K562 (cell line): ENCODE data around the gene OR10G8. TPM values are rescaled to one million over a fixed set of nuclear protein-coding genes. Genes with fewer than 3 reads are reported as not detected.

Experiments used
- BCL6 ChIP-seq: fragments of 250-450 bp; sonication (Bioruptor Pico); IDR thresholded peaks from 2 replicates; pipeline ENCODE4 v1.4.0; 2020
- CBFA2T3 ChIP-seq: fragments of 450-650 bp; IDR thresholded peaks from 2 replicates; pipeline ENCODE4 v1.6.1; 2017
- GTF2A2 ChIP-seq: IDR thresholded peaks from 2 replicates; pipeline ENCODE4 v1.6.1; 2016; ENCODE audit warnings: mild to moderate bottlenecking, missing genetic modification characterization, missing compliant biosample characterization
- MEF2D ChIP-seq: conservative IDR thresholded peaks from 2 replicates; pipeline ENCODE4 v1.6.1; 2016; ENCODE audit warnings: low read depth, missing genetic modification characterization, missing compliant biosample characterization
- MEIS2 ChIP-seq: fragments of 450-650 bp; IDR thresholded peaks from 2 replicates; pipeline ENCODE4 v1.6.1; 2014; ENCODE audit warnings: mild to moderate bottlenecking; ENCODE audit not compliant: partially characterized antibody
- NFIC ChIP-seq: fragments of 450-650 bp; IDR thresholded peaks from 2 replicates; pipeline ENCODE4 v1.6.1; 2017; ENCODE audit warnings: mild to moderate bottlenecking, inconsistent platforms
- NR2F6 ChIP-seq: fragments of 450-650 bp; formaldehyde crosslinking; IDR thresholded peaks from 2 replicates; pipeline ENCODE4 v1.4.0; 2020; ENCODE audit warnings: mild to moderate bottlenecking
- POLR2A ChIP-seq: fragments of 450-650 bp; conservative IDR thresholded peaks from 2 replicates; pipeline ENCODE4 v1.6.1; 2016
- POLR3A ChIP-seq: IDR thresholded peaks from 2 replicates; pipeline ENCODE4 v1.6.1; 2011; ENCODE audit warnings: borderline replicate concordance, mild to moderate bottlenecking, moderate library complexity; ENCODE audit not compliant: insufficient read length, insufficient read depth; ENCODE audit errors: extremely low read depth
- RFX7 ChIP-seq: fragments of 250-450 bp; sonication (Bioruptor Pico); IDR thresholded peaks from 2 replicates; pipeline ENCODE4 v1.5.1; 2021; ENCODE audit warnings: mild to moderate bottlenecking
- RHOXF2B ChIP-seq: fragments of 250-450 bp; sonication (Bioruptor Pico); conservative IDR thresholded peaks from 2 replicates; pipeline ENCODE4 v1.5.1; 2021
- RNF219 ChIP-seq: fragments of 250-450 bp; sonication (Bioruptor Pico); IDR thresholded peaks from 2 replicates; pipeline ENCODE4 v1.5.0; 2022; ENCODE audit warnings: mild to moderate bottlenecking
- ZNF253 ChIP-seq: fragments of 250-450 bp; sonication (Bioruptor Pico); conservative IDR thresholded peaks from 2 replicates; pipeline ENCODE4 v1.6.1; 2021; ENCODE audit warnings: mild to moderate bottlenecking
- ZNF696 ChIP-seq: fragments of 250-450 bp; sonication (Bioruptor Pico); conservative IDR thresholded peaks from 2 replicates; pipeline ENCODE4 v1.4.0; 2020; ENCODE audit warnings: mild to moderate bottlenecking, moderate library complexity
- polyA plus RNA-seq, 8 experiments: library from polyadenylated mRNA; depleted of rRNA in 4 of 8; stranded (reverse) in 5 of 8; unstranded in 3 of 8; fragments of >200 nt; fragmentation: Nextera tagmentation in 2 of 8; fragmentation: Illumina TruSeq in 1 of 8; extraction: Ambion mirVana in 2 of 8; extraction: Trizol in 1 of 8; gene quantifications; 2 replicates each; pipeline versions ENCODE4 v1.2.1 to v1.2.3, GENCODE V29; 2011 to 2014; ENCODE audit warnings: inconsistent platforms in 1 of 8, missing spikeins in 1 of 8
- total RNA-seq, 7 experiments: library from RNA; depleted of rRNA in 6 of 7; stranded (reverse); fragments of >200 nt in 6 of 7; fragmentation: Illumina TruSeq in 2 of 7; extraction: Trizol in 2 of 7; gene quantifications; 2 replicates each; pipeline versions ENCODE4 v1.2.1 to v1.2.3, GENCODE V29; 2011 to 2021; ENCODE audit warnings: low replicate concordance in 1 of 7
- TF ChIP-seq, protein P1 (sequence below), 2 experiments: fragments of 450-650 bp in 1 of 2; sonication (generic) in 1 of 2; formaldehyde crosslinking in 1 of 2; IDR thresholded peaks; 2 replicates each; pipeline versions ENCODE4 v1.7.1 to v1.9.0; 2016 to 2022; ENCODE audit warnings: inconsistent platforms in 1 of 2, mild to moderate bottlenecking in 1 of 2, missing genetic modification reagents in 1 of 2
- TF ChIP-seq, protein P2 (sequence below): fragments of 250-450 bp; sonication (Bioruptor Pico); IDR thresholded peaks from 2 replicates; pipeline ENCODE4 v1.8.0; 2022; ENCODE audit warnings: inconsistent platforms, mild to moderate bottlenecking, moderate library complexity, borderline replicate concordance

Gene OR10G8
- total and polyA plus RNA-seq, 9 of the 15 experiments (the other 6 are each of a cell fraction or from before 2014, with no cell fraction given): not detected

GRCh38 chr11:124079631-124080326, 53.2 kb downstream of the OR10G8 start (continued):
- TF ChIP-seq, protein P1, sequence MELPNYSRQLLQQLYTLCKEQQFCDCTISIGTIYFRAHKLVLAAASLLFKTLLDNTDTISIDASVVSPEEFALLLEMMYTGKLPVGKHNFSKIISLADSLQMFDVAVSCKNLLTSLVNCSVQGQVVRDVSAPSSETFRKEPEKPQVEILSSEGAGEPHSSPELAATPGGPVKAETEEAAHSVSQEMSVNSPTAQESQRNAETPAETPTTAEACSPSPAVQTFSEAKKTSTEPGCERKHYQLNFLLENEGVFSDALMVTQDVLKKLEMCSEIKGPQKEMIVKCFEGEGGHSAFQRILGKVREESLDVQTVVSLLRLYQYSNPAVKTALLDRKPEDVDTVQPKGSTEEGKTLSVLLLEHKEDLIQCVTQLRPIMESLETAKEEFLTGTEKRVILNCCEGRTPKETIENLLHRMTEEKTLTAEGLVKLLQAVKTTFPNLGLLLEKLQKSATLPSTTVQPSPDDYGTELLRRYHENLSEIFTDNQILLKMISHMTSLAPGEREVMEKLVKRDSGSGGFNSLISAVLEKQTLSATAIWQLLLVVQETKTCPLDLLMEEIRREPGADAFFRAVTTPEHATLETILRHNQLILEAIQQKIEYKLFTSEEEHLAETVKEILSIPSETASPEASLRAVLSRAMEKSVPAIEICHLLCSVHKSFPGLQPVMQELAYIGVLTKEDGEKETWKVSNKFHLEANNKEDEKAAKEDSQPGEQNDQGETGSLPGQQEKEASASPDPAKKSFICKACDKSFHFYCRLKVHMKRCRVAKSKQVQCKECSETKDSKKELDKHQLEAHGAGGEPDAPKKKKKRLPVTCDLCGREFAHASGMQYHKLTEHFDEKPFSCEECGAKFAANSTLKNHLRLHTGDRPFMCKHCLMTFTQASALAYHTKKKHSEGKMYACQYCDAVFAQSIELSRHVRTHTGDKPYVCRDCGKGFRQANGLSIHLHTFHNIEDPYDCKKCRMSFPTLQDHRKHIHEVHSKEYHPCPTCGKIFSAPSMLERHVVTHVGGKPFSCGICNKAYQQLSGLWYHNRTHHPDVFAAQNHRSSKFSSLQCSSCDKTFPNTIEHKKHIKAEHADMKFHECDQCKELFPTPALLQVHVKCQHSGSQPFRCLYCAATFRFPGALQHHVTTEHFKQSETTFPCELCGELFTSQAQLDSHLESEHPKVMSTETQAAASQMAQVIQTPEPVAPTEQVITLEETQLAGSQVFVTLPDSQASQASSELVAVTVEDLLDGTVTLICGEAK (IDR thresholded peaks at IDR 0.05): no peak
- TF ChIP-seq, protein P1 (CRISPR knock-in tag; IDR thresholded peaks at IDR 0.05): no peak
- TF ChIP-seq ZNF253 (CRISPR knock-in tag): no peak
- peak; percentile 61 for TF ChIP-seq MEF2D (tag)
- no peak for TF ChIP-seq POLR3A
- TF ChIP-seq MEIS2: peak; percentile 92
- TF ChIP-seq RFX7: no peak
- TF ChIP-seq RNF219 (CRISPR knock-in tag): no peak
- TF ChIP-seq, protein P2, sequence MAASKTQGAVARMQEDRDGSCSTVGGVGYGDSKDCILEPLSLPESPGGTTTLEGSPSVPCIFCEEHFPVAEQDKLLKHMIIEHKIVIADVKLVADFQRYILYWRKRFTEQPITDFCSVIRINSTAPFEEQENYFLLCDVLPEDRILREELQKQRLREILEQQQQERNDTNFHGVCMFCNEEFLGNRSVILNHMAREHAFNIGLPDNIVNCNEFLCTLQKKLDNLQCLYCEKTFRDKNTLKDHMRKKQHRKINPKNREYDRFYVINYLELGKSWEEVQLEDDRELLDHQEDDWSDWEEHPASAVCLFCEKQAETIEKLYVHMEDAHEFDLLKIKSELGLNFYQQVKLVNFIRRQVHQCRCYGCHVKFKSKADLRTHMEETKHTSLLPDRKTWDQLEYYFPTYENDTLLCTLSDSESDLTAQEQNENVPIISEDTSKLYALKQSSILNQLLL (CRISPR knock-in tag): no peak
- no peak; the same call in 1 of the 2 replicates for TF ChIP-seq ZNF696
- no peak for TF ChIP-seq RHOXF2B
- no peak for TF ChIP-seq POLR2A
- no peak for TF ChIP-seq GTF2A2 (tag)
- no peak for TF ChIP-seq BCL6 (CRISPR knock-in tag)
- 0 out of 2 replicates have a peak, but pooled peaks have one; percentile 73 for TF ChIP-seq NR2F6 (CRISPR knock-in tag)
- peak; percentile 85 for TF ChIP-seq NFIC
- peak; percentile 97 for TF ChIP-seq CBFA2T3
